IPS DF 6.9 (cell line): ENCODE data around the gene CCDC97.

Experiments used
- DNase-seq: peaks from one replicate; pipeline ENCODE4 v3.0.0-alpha.2; 2013; ENCODE audit warnings: low read depth, low spot score
- H3K27ac ChIP-seq: one replicate; pipeline ENCODE4 v1.5.1; 2013; ENCODE audit warnings: low read length, control low read depth
- H3K27me3 ChIP-seq: 2 replicates; pipeline ENCODE4 v1.6.1; 2013; ENCODE audit warnings: mild to moderate bottlenecking, low read length; ENCODE audit not compliant: control insufficient read depth, insufficient read depth
- H3K36me3 ChIP-seq: 2 replicates; pipeline ENCODE4 v1.6.1; 2013; ENCODE audit warnings: low read length; ENCODE audit not compliant: control insufficient read depth, insufficient read depth
- H3K4me1 ChIP-seq: 2 replicates; pipeline ENCODE4 v1.6.1; 2013; ENCODE audit warnings: low read length; ENCODE audit not compliant: control insufficient read depth, insufficient read depth
- H3K4me3 ChIP-seq: 2 replicates; pipeline ENCODE4 v1.5.1; 2013; ENCODE audit warnings: mild to moderate bottlenecking, low read length
- H3K9me3 ChIP-seq: 2 replicates; pipeline ENCODE4 v1.6.1; 2013; ENCODE audit warnings: low read length, inconsistent platforms; ENCODE audit not compliant: control insufficient read depth, insufficient read depth
- WGBS: extraction: QIAGEN DNeasy Blood & Tissue Kit; methylation state at CpG from one replicate; pipeline ENCODE4 v1.1.7; 2013; ENCODE audit warnings: mixed read lengths, missing lambda C conversion rate; ENCODE audit not compliant: insufficient read length, insufficient coverage; 5-methylcytosine and 5-hydroxymethylcytosine counted together

Gene CCDC97

DNA sequence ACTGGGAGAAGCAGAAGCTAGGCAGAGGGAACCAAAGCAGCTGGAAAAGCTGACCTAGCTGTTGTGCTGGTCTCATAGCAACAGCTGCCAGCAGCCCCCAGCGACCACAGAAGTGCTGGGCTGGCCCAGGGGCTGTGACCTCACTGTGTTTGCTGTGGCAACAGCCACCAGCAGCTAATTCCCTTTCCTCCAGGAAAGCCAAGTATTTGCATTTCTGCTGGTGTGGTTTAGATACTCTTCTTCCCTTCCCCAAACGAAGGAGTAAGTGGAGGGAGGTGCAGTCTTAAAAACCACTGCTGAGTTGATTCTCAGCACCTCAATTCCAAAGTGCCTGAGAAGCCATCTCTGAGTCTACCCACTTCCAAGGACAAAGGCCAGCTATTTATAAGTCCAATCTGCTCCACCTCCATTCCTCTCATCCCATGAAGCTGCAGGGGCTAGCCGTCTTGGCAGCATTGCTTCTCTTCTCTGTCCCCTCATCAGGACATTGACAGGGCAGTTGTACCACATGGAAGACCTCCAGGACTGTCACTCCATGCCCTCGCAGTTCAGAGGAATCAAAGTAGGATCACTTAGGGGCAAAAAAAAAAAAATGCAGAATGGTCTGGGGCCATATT is 11.5 kb upstream of the CCDC97 start:
- Histone ChIP-seq H3K36me3 (peaks cover 83% of the 10 kb centered on the region), H3K27ac (no peak overlapping the region), H3K9me3 (no peaks in the 10 kb centered on the region), H3K4me3 (no peak overlapping the region), H3K4me1 (no peaks in the 10 kb centered on the region), H3K27me3 (no peaks in the 10 kb centered on the region)
- no CpG with 5 or more reads among the region's 4 CpGs for WGBS
- DNase-seq: no peak

DNA sequence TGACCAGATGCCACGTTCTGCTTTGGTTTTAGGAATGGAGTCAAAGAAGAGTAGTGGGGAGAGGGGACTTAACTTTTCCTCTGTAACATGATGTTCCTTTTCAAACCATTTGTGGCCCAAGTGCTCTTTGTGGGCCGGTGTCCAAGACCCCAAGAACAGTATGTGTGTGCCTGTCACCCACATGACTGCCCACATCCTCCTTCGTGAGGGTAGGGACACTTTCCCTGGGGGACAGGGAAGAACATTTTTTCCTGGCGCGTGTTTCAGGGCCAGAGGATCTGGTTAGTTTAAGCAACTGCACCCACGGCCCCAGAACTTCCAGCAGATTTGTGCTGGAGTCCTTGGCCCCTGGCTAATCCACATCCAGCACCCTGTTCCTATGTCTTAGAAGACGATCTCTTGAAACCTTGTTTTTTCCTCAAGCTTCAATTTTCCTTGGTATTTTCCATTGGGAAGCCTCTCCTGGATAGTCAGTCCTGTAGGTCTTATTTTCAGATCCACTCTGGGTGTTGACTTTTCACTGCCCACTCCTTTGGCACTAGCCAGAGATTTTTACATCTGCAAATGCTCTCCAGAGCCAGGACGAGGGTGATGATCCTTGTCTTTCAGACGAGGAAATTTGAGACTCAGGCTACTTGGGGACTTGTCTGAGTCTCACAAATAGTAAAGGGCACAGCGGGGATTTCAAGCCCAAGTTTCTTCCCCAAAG is 10.8 kb upstream of the CCDC97 start:
- WGBS: no CpG with 5 or more reads among the region's 10 CpGs
- H3K27ac ChIP-seq: no peak overlapping the region
- no peaks in the 10 kb centered on the region for H3K9me3 ChIP-seq
- no peak overlapping the region for H3K4me3 ChIP-seq
- H3K27me3 ChIP-seq: no peaks in the 10 kb centered on the region
- H3K4me1 ChIP-seq: no peaks in the 10 kb centered on the region
- H3K36me3 ChIP-seq: peaks cover 84% of the 10 kb centered on the region
- no peak for DNase-seq

DNA sequence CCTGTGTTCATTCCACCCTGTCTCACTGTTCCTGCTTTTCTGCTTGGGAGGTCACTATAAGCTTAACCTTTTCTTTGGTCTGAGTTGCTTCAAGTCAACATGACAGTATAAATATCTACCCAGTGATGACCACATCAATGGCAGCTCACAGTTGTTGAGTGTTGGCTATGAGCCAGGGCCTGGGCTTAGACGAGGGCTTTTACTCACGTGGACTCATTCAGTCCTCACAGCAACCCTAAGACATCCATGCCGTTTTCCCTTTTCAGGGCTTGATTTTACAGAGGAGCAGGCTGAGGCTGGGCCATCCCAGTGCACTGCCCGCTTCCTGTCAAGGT is 10.2 kb upstream of the CCDC97 start:
- Histone ChIP-seq H3K27ac (no peak overlapping the region), H3K9me3 (no peaks in the 10 kb centered on the region), H3K4me1 (no peaks in the 10 kb centered on the region), H3K36me3 (peaks cover 84% of the 10 kb centered on the region), H3K27me3 (no peaks in the 10 kb centered on the region), H3K4me3 (no peak overlapping the region)
- DNase-seq: no peak
- WGBS: no CpG with 5 or more reads among the region's 4 CpGs

DNA sequence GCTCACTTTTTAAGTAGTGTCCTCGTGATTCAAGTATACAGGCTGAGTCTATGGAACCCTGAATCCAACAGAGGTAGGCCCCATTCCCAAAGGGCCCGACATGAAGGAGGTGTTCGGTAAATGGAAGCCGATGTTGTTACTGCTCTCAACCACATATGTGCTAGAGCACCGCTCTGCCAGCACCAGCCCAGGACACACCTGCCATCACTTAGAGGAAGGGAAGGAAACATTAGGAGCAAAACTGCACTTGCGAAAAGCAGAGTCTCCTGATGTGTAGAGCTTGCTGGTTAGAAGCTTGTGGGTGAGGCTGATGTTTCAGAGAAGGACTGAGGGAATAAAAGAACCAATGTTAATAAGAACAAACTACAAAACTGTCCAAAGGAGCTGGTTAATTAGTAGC is 9.4 kb upstream of the CCDC97 start:
- H3K4me3 ChIP-seq: no peak overlapping the region

DNA sequence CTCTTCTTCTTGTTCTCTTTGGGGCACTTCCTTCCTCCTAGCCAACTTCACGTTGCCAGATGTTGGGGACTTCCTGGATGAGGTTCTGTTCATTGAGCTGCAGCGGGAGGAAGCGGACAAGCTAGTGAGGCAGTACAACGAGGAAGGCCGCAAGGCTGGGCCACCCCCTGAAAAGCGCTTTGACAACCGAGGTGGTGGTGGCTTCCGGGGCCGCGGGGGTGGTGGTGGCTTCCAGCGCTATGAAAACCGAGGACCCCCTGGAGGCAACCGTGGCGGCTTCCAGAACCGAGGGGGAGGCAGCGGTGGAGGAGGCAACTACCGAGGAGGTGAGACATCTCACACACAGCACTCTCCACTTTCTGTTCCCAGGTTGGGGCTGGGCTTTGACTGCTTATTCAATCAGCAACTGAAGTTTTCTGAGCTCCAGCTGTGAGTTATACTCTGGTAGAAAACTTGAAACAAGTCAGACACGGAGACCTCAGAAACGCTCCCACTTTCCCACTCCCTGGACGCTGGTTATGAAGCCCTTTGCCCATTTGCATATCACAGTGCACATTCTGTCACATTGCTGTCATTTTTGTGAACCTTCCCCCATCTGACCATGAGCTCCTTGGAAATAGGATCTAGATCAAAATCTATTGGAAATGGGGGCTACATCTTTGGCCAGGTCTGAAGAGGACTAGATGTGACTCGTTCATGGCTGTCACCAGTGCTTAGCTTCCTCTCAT is 7.2 kb upstream of the CCDC97 start:
- H3K36me3 ChIP-seq: peaks cover 73% of the 10 kb centered on the region
- WGBS: no CpG with 5 or more reads among the region's 21 CpGs
- no peaks in the 10 kb centered on the region for H3K9me3 ChIP-seq
- DNase-seq: no peak
- H3K27me3 ChIP-seq: no peaks in the 10 kb centered on the region
- no peak overlapping the region for H3K4me3 ChIP-seq
- no peak overlapping the region for H3K27ac ChIP-seq
- no peaks in the 10 kb centered on the region for H3K4me1 ChIP-seq

More for the DNA sequence above, 9.4 kb upstream of the CCDC97 start:
- Histone ChIP-seq H3K4me1 (no peaks in the 10 kb centered on the region), H3K9me3 (no peaks in the 10 kb centered on the region), H3K36me3 (peaks cover 83% of the 10 kb centered on the region), H3K27ac (no peak overlapping the region), H3K27me3 (no peaks in the 10 kb centered on the region)
- DNase-seq: no peak
- no CpG with 5 or more reads among the region's 6 CpGs for WGBS

DNA sequence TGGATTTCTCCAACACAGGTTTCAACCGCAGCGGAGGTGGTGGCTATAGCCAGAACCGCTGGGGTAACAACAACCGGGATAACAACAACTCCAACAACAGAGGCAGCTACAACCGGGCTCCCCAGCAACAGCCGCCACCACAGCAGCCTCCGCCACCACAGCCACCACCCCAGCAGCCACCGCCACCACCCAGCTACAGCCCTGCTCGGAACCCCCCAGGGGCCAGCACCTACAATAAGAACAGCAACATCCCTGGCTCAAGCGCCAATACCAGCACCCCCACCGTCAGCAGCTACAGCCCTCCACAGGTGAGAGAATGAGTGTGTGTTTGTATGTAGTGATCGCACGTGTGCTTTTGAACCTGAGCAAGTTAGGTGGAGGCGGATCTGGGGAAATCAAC is 6.0 kb upstream of the CCDC97 start:
- Histone ChIP-seq H3K36me3 (peaks cover 62% of the 10 kb centered on the region), H3K4me1 (0 out of 2 replicates have a peak, but pooled peaks cover 1% of the 10 kb centered on the region), H3K27ac (no peak overlapping the region), H3K4me3 (no peak overlapping the region), H3K9me3 (no peaks in the 10 kb centered on the region), H3K27me3 (no peaks in the 10 kb centered on the region)
- WGBS: no CpG with 5 or more reads among the region's 14 CpGs
- no peak for DNase-seq

DNA sequence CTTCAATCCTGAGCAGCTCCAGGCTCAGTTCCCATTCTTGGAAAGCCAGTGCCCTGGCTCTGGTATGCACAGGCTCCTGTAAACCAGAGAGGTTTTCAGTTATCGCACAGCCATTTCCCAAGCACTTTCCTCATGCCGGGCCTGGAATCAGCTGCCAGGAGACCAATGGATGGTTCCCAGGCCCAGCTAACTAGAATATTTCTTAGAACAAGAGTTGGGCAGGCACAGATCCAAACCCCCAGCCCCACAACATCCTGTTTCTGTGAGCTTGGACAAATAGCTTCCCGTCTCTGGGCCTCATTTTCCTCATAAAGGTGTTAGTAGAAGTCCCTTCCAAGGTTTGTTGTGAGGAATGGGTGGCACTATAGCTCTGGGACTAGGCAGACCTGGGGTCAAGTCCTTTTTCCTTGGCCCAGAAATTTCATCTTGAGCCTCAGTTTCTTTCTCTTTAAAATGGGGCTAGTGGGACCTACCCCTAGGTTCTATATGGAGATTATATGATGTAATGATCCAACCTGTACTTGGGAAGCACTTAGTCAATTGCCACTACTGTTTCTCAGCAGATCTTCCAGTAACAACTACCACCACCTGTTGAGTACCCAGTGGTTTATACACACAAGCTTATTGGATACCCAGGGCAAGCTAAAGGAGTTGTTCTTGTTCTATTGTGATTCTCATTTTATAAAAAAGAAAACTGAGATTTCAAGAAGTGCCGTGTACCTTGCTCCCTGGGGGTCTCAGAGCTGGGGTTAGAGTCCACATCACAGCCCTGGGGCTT is 5.1 kb upstream of the CCDC97 start:
- no peak for DNase-seq
- Histone ChIP-seq H3K36me3 (peaks cover 53% of the 10 kb centered on the region), H3K4me3 (no peak overlapping the region), H3K27me3 (no peaks in the 10 kb centered on the region), H3K4me1 (0 out of 2 replicates have a peak, but pooled peaks cover 3% of the 10 kb centered on the region), H3K9me3 (no peaks in the 10 kb centered on the region), H3K27ac (no peak overlapping the region)
- no CpG with 5 or more reads among the region's 4 CpGs for WGBS

DNA sequence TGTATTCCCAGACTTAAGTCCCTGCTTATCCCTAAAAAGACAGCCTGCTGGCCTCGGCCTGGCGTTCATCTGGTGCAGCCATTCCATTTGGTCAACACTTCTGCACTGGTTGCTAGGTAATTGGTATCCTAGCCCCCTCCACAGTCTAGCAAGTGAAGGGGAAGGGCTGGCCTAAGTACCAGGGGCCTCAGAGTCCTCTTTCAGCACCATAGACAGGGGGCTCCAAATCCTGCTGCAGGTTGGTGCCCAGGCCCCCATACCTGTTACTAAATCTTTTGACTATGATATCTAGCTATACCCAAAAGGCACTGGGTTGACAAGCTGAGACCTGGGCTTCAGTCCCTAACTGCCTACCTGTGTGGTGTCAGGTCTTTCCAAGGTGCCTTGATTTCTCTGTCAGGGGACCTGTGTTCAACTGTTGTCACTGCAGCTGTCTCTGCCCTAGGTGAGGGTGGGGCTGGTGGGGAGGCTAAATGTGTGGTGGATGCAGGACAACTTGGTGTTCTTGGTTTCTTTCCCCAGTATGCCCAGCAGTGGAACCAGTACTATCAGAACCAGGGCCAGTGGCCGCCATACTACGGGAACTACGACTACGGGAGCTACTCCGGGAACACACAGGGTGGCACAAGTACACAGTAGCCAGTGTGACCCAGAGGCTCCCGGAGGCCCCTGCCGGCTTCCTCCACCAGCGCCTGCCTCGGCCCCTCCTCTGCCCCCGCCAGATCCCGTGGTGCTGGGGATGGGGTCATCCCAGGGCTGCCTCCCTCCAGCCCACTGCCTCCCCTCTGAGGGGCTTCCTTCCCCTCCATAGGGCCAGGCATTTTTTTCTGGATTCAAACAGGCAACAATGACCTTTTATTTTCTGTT is 3.8 kb upstream of the CCDC97 start:
- peaks cover 47% of the 10 kb centered on the region for H3K36me3 ChIP-seq
- H3K4me3 ChIP-seq: no peak overlapping the region
- no peaks in the 10 kb centered on the region for H3K9me3 ChIP-seq
- no CpG with 5 or more reads among the region's 13 CpGs for WGBS
- no peak overlapping the region for H3K27ac ChIP-seq
- 0 out of 2 replicates have a peak, but pooled peaks cover 3% of the 10 kb centered on the region for H3K4me1 ChIP-seq
- DNase-seq: no peak
- H3K27me3 ChIP-seq: no peaks in the 10 kb centered on the region; the same call in 1 of the 2 replicates

DNA sequence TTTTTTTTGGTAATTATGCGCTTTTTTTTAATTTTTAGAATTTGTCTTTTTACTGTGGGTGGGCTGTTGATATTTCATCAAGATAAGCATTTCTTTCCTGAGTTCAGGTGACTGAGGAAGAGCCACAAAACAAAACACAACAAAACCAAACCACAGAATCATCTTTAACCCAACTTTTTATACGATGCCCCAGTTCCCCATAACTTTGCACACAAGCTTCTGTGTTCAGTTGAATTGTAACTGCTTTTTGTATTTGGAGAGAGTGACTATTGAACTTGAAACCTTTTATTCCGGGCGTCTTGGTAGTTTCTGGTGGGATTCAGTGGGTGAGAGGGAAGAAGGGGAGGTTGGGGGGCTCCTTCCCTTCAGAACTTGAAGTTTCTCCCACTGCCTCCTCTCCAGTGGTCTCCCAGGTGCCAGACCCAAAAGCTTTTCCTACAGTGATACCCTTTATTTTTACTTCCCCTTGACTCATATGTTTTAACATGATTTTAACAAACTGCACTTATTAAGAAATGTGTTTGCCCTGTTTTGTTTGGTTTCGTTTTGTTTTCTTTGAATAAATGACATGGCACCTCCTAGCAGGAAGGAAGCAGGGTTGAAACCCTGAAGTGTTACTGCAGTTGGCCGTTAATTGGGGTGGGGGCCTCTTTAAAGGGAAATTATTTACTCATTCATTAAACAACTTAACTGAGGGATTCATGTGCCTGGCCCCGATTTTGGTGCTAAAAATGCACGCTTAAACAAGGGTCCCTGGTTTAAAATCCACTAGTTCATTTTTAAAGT is 2.7 kb upstream of the CCDC97 start:
- no peaks in the 10 kb centered on the region for H3K9me3 ChIP-seq
- H3K27ac ChIP-seq: no peak overlapping the region
- H3K4me1 ChIP-seq: 0 out of 2 replicates have a peak, but pooled peaks cover 3% of the 10 kb centered on the region
- H3K4me3 ChIP-seq: no peak overlapping the region
- H3K36me3 ChIP-seq: peaks cover 40% of the 10 kb centered on the region
- no CpG with 5 or more reads among the region's 8 CpGs for WGBS
- no peaks in the 10 kb centered on the region; the same call in 1 of the 2 replicates for H3K27me3 ChIP-seq
- no peak for DNase-seq
